GM23248 (cell line): ENCODE measurements around the gene KRTAP2-3.

Experiments used
- EZH2 ChIP-seq: fragments of 200-600 bp; sonication (generic); IDR thresholded peaks from 2 replicates; pipeline ENCODE4 v1.6.1; 2018; ENCODE audit warnings: antibody characterized with exemption, mild to moderate bottlenecking; ENCODE audit not compliant: insufficient read depth, poor library complexity, severe bottlenecking
- EZH2phosphoT487 ChIP-seq: fragments of 200-600 bp; sonication (generic); IDR thresholded peaks from 2 replicates; pipeline ENCODE4 v1.6.1; 2018; ENCODE audit warnings: antibody characterized with exemption, moderate library complexity, mild to moderate bottlenecking, low read depth; ENCODE audit not compliant: insufficient read depth

DNA sequence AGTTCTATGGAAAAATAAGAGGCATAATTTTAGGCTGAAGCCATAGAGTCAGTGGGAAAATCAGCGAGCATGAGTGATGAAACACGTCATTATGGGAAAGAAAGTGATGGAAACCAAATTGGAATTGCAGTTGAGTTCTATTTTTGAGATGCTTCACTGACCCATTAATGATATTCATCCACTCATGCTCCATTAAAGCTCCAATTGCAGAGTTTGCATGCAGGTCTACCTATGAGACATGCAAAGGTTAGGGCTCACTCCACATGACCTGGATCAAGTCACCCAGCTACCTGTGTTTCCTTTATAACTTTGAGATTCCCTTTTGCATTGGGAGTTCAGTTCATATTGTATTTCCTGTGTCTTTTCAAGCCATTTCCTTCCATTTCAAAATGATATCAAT, 13.8 kb upstream of the KRTAP2-3 start:
- TF ChIP-seq EZH2: no peak
- no peak for TF ChIP-seq EZH2phosphoT487
